HEK293 (cell line): ENCODE results near the gene CFAP299.

Source experiments
- CTCF ChIA-PET: fragments of 350-600 bp; formaldehyde crosslinking; extraction: SDS; loops from one replicate; lab custom pipeline; 2021; ENCODE audit warnings: antibody characterized with exemption; lab: Yijun Ruan, JAX
- POLR2A ChIA-PET: fragments of 300-600 bp; formaldehyde crosslinking; extraction: SDS; loops from one replicate; lab custom pipeline; 2020; ENCODE audit warnings: antibody characterized with exemption, inconsistent platforms; lab: Yijun Ruan, JAX
- H3K27ac ChIP-seq: fragments of 200-500 bp; sonication (Bioruptor generic); 2 replicates; pipeline ENCODE4 v1.5.1; 2014; ENCODE audit warnings: low read depth, low read length, control low read depth, inconsistent platforms; ENCODE audit errors: extremely low read depth
- H3K36me3 ChIP-seq, 2 experiments: fragments of 200-500 bp in 1 of 2; sonication (Bioruptor generic) in 1 of 2; 1 replicate in 1 of 2; 2 replicates in 1 of 2; pipeline ENCODE4 v1.5.1; 2014 to 2017; ENCODE audit warnings: inconsistent platforms in 2 of 2, low read length in 2 of 2; ENCODE audit not compliant: control insufficient read depth in 2 of 2, insufficient read depth in 1 of 2
- H3K4me1 ChIP-seq: fragments of 200-500 bp; sonication (Bioruptor generic); 2 replicates; pipeline ENCODE4 v1.5.1; 2014; ENCODE audit warnings: mild to moderate bottlenecking, low read length, inconsistent platforms; ENCODE audit not compliant: control insufficient read depth, insufficient read depth
- H3K4me3 ChIP-seq: 2 replicates; pipeline ENCODE4 v1.5.1; 2011; ENCODE audit warnings: low read depth, mild to moderate bottlenecking, control low read depth, low read length, moderate library complexity
- H3K9me3 ChIP-seq: fragments of 200-500 bp; sonication (Bioruptor generic); 2 replicates; pipeline ENCODE4 v1.5.1; 2014; ENCODE audit warnings: low read depth, low read length, inconsistent platforms; ENCODE audit not compliant: control insufficient read depth, insufficient read depth
- GLI2 ChIP-seq: fragments of 450-650 bp; formaldehyde crosslinking; IDR thresholded peaks from 2 replicates; pipeline ENCODE4; 2017; ENCODE audit warnings: missing biosample characterization, missing genetic modification characterization, low read depth, borderline replicate concordance
- IKZF3 ChIP-seq: fragments of 450-650 bp; IDR thresholded peaks from 2 replicates; pipeline ENCODE4 v1.5.0; 2018; ENCODE audit warnings: missing biosample characterization, mild to moderate bottlenecking, missing genetic modification characterization, moderate library complexity
- TRIM28 ChIP-seq: IDR thresholded peaks from 2 replicates; pipeline ENCODE4 v1.6.1; 2011; ENCODE audit warnings: low read length, control low read depth, borderline replicate concordance
- YY1 ChIP-seq: fragments of 450-650 bp; formaldehyde crosslinking; IDR thresholded peaks from 2 replicates; pipeline ENCODE4 v1.5.1; 2018; ENCODE audit warnings: missing biosample characterization, missing genetic modification characterization
- ZFHX2 ChIP-seq: fragments of 450-650 bp; formaldehyde crosslinking; conservative IDR thresholded peaks from 2 replicates; pipeline ENCODE4 v1.5.1; 2016; ENCODE audit warnings: missing biosample characterization, missing genetic modification characterization
- ZFP37 ChIP-seq: fragments of 450-650 bp; formaldehyde crosslinking; IDR thresholded peaks from 2 replicates; pipeline ENCODE4 v1.5.1; 2016; ENCODE audit warnings: missing biosample characterization, missing genetic modification characterization
- ZNF133 ChIP-seq: fragments of 450-650 bp; formaldehyde crosslinking; IDR thresholded peaks from 2 replicates; pipeline ENCODE4 v1.5.1; 2016; ENCODE audit warnings: missing biosample characterization, missing genetic modification characterization
- ZNF23 ChIP-seq: fragments of 450-650 bp; formaldehyde crosslinking; IDR thresholded peaks from 2 replicates; pipeline ENCODE4 v1.5.1; 2016; ENCODE audit warnings: missing biosample characterization, missing genetic modification characterization, borderline replicate concordance
- ZNF248 ChIP-seq: fragments of 450-650 bp; formaldehyde crosslinking; IDR thresholded peaks from 2 replicates; pipeline ENCODE4 v1.5.1; 2017; ENCODE audit warnings: missing biosample characterization, missing genetic modification characterization
- ZNF274 ChIP-seq, 2 experiments: fragments of 200-500 bp in 1 of 2; fragments of 450-650 bp in 1 of 2; sonication (Bioruptor generic) in 1 of 2; formaldehyde crosslinking in 1 of 2; IDR thresholded peaks; 2 replicates each; pipeline versions ENCODE4 v1.5.1 to v1.6.1; 2014 to 2016; ENCODE audit warnings: borderline replicate concordance in 1 of 2, inconsistent platforms in 1 of 2, low read length in 1 of 2, missing biosample characterization in 1 of 2, missing genetic modification characterization in 1 of 2
- ZNF37A ChIP-seq: fragments of 450-650 bp; IDR thresholded peaks from 2 replicates; pipeline ENCODE4 v1.5.1; 2018; ENCODE audit warnings: missing biosample characterization, missing genetic modification characterization
- ZNF473 ChIP-seq: fragments of 450-650 bp; formaldehyde crosslinking; IDR thresholded peaks from 2 replicates; pipeline ENCODE4 v1.5.1; 2017; ENCODE audit warnings: missing biosample characterization, missing genetic modification characterization
- ZNF580 ChIP-seq: fragments of 450-650 bp; formaldehyde crosslinking; IDR thresholded peaks from 2 replicates; pipeline ENCODE4 v1.5.1; 2016; ENCODE audit warnings: missing biosample characterization, missing genetic modification characterization
- ZNF621 ChIP-seq: fragments of 450-650 bp; formaldehyde crosslinking; IDR thresholded peaks from 2 replicates; pipeline ENCODE4 v1.5.1; 2017; ENCODE audit warnings: missing biosample characterization, missing genetic modification characterization
- ZNF639 ChIP-seq: fragments of 450-650 bp; formaldehyde crosslinking; IDR thresholded peaks from 2 replicates; pipeline ENCODE4 v1.5.1; 2016; ENCODE audit warnings: missing biosample characterization, missing genetic modification characterization
- ZNF701 ChIP-seq: fragments of 450-650 bp; formaldehyde crosslinking; IDR thresholded peaks from 2 replicates; pipeline ENCODE4 v1.5.1; 2016; ENCODE audit warnings: missing biosample characterization, missing genetic modification characterization
- ZNF707 ChIP-seq: fragments of 450-650 bp; formaldehyde crosslinking; IDR thresholded peaks from 2 replicates; pipeline ENCODE4 v1.5.1; 2016; ENCODE audit warnings: missing biosample characterization, missing genetic modification characterization
- ZNF843 ChIP-seq: fragments of 450-650 bp; formaldehyde crosslinking; IDR thresholded peaks from 2 replicates; pipeline ENCODE4 v1.5.1; 2016; ENCODE audit warnings: missing biosample characterization, missing genetic modification characterization
- ZSCAN23 ChIP-seq: fragments of 450-650 bp; formaldehyde crosslinking; IDR thresholded peaks from 2 replicates; pipeline ENCODE4 v1.5.1; 2016; ENCODE audit warnings: missing biosample characterization, missing genetic modification characterization
- TF ChIP-seq, protein P1 (sequence below): fragments of 450-650 bp; formaldehyde crosslinking; IDR thresholded peaks from 2 replicates; pipeline ENCODE4 v1.5.1; 2016; ENCODE audit warnings: missing biosample characterization, missing genetic modification characterization
- TF ChIP-seq, protein P2 (sequence below): fragments of 450-650 bp; formaldehyde crosslinking; IDR thresholded peaks from 2 replicates; pipeline ENCODE4 v1.5.1; 2016; ENCODE audit warnings: missing biosample characterization, missing genetic modification characterization

Gene CFAP299

GRCh38 chr4:80608281-80608980 is 272.9 kb downstream of the CFAP299 start:
- Histone ChIP-seq H3K36me3 (no peaks in the 10 kb centered on the region), H3K4me1 (no peaks in the 10 kb centered on the region), H3K27ac (no peak overlapping the region), H3K9me3 (no peaks in the 10 kb centered on the region), H3K4me3 (no peak overlapping the region)
- TF ChIP-seq ZNF707 (no peak), ZNF580 (no peak), IKZF3 (tag by site-specific recombination) (no peak)
- ChIA-PET CTCF (no interaction called here), POLR2A (no interaction called here)

GRCh38 chr4:80610199-80610598 is 274.7 kb downstream of the CFAP299 start:
- Histone ChIP-seq H3K36me3 (no peaks in the 10 kb centered on the region), H3K4me1 (no peaks in the 10 kb centered on the region), H3K27ac (no peak overlapping the region), H3K9me3 (no peaks in the 10 kb centered on the region), H3K4me3 (no peak overlapping the region)
- CTCF ChIA-PET: interaction anchor here (0.7 kb wide), 2 partner anchors 17 to 244 kb away, joined by 3 read pairs; no protein-coding TSS in a partner anchor
- no peak for TF ChIP-seq GLI2 (tag by site-specific recombination)
- POLR2A ChIA-PET: no interaction called here

DNA sequence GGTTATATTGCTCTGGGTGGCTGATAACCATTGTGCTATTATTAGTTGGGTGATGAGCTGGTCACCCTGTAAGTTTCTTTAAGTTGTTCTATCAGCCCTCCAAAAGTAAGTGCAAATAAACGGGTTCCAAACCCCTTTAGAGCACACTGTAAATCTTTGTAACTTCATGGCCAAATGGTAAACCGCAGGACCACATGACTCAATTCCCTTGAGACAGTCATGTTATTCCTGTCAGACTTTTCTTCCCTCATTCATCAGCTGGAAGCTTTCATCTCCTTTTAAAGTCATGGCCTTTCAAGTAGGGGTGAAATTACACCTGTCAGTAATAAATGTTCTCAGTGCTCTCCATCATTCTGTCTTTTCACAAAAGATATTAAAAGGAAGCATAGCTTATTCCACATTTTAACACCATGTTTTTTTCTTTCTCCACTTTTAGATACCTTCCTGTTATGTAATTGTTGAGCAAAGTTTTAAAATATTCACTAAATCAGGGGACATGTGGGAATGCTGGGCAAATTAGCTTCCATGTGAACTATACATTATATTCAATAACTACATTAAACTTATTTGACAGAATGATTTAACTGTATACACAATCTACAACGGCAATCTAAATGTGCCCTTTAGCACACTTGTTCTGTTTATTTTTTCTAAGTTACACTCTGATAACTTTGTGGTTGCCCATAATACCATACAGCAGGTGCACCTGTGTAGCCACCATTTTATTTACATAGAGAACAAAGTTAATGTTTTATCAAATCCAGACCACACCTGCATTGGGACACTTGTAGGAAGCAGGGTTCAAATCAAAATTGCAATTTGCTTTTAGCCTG is 275.5 kb downstream of the CFAP299 start:
- CTCF ChIA-PET: interaction anchor here (0.7 kb wide), 2 partner anchors 17 to 245 kb away, joined by 3 read pairs; no protein-coding TSS in a partner anchor
- POLR2A ChIA-PET: no interaction called here
- Histone ChIP-seq H3K4me3 (no peak overlapping the region), H3K27ac (no peak overlapping the region), H3K4me1 (no peaks in the 10 kb centered on the region), H3K36me3 (no peaks in the 10 kb centered on the region), H3K9me3 (no peaks in the 10 kb centered on the region)
- TF ChIP-seq, protein P1, sequence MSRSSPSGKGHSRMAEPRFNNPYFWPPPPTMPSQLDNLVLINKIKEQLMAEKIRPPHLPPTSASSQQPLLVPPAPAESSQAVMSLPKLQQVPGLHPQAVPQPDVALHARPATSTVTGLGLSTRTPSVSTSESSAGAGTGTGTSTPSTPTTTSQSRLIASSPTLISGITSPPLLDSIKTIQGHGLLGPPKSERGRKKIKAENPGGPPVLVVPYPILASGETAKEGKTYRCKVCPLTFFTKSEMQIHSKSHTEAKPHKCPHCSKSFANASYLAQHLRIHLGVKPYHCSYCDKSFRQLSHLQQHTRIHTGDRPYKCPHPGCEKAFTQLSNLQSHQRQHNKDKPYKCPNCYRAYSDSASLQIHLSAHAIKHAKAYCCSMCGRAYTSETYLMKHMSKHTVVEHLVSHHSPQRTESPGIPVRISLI: 0 out of 2 replicates have a peak, but pooled peaks have one; percentile 47
- no peak for TF ChIP-seq ZNF23 (tag by site-specific recombination)
- TF ChIP-seq ZNF639 (tag by site-specific recombination): no peak
- no peak for TF ChIP-seq ZNF37A
- TF ChIP-seq ZNF248 (tag by site-specific recombination): no peak
- TF ChIP-seq TRIM28: no peak
- TF ChIP-seq, protein P2, sequence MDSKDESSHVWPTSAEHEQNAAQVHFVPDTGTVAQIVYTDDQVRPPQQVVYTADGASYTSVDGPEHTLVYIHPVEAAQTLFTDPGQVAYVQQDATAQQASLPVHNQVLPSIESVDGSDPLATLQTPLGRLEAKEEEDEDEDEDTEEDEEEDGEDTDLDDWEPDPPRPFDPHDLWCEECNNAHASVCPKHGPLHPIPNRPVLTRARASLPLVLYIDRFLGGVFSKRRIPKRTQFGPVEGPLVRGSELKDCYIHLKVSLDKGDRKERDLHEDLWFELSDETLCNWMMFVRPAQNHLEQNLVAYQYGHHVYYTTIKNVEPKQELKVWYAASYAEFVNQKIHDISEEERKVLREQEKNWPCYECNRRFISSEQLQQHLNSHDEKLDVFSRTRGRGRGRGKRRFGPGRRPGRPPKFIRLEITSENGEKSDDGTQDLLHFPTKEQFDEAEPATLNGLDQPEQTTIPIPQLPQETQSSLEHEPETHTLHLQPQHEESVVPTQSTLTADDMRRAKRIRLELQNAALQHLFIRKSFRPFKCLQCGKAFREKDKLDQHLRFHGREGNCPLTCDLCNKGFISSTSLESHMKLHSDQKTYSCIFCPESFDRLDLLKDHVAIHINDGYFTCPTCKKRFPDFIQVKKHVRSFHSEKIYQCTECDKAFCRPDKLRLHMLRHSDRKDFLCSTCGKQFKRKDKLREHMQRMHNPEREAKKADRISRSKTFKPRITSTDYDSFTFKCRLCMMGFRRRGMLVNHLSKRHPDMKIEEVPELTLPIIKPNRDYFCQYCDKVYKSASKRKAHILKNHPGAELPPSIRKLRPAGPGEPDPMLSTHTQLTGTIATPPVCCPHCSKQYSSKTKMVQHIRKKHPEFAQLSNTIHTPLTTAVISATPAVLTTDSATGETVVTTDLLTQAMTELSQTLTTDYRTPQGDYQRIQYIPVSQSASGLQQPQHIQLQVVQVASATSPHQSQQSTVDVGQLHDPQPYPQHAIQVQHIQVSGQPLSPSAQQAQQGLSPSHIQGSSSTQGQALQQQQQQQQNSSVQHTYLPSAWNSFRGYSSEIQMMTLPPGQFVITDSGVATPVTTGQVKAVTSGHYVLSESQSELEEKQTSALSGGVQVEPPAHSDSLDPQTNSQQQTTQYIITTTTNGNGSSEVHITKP (tag by site-specific recombination): no peak
- no peak for TF ChIP-seq ZFP37
- TF ChIP-seq ZSCAN23 (tag by site-specific recombination): no peak
- peak; percentile 67 for TF ChIP-seq IKZF3 (tag by site-specific recombination)
- TF ChIP-seq ZNF473 (tag by site-specific recombination): no peak
- no peak for TF ChIP-seq YY1 (tag by site-specific recombination)
- no peak for TF ChIP-seq ZFHX2 (tag by site-specific recombination)
- TF ChIP-seq ZNF133 (tag by site-specific recombination): no peak
- TF ChIP-seq ZNF843 (tag by site-specific recombination): peak; percentile 93
- no peak for TF ChIP-seq ZNF274 (IDR thresholded peaks at IDR 0.05; ENCODE audit: low read length)
- TF ChIP-seq ZNF274 (tag by site-specific recombination; IDR thresholded peaks at IDR 0.05; ENCODE audit: borderline replicate concordance): no peak
- TF ChIP-seq ZNF701 (tag by site-specific recombination): no peak
- no peak for TF ChIP-seq ZNF621
